Measurements from ENCODE around the gene CD151.
A peak's percentile ranks its signal among the peaks of the same experiment; 100 is the strongest.

Gene CD151

GRCh38 chr11:811446-812245 lies 21.1 kb upstream of the CD151 start:
- H3K4me3 ChIP-seq (ENCODE audit: insufficient read length, low read depth): peak overlapping the region; percentile 98
- H3K4me1 ChIP-seq (ENCODE audit: insufficient read depth, insufficient read length): peaks cover 12% of the 10 kb centered on the region
- H3K9ac ChIP-seq (ENCODE audit: insufficient read length, low read depth): peak overlapping the region; percentile 98
- DNase-seq (ENCODE audit: low read depth, low spot score): no peak
- no peaks in the 10 kb centered on the region for H3K9me3 ChIP-seq (ENCODE audit: insufficient read depth, low read length)
- TF ChIP-seq ZNF274 (IDR thresholded peaks at IDR 0.05; ENCODE audit: low read depth, low read length) (no peak), SUZ12 (IDR thresholded peaks at IDR 0.05; ENCODE audit: extremely low read depth, insufficient read depth, insufficient read length) (no peak), YY1 (IDR thresholded peaks at IDR 0.05; ENCODE audit: insufficient read depth, insufficient read length) (no peak)
- peaks cover 56% of the 10 kb centered on the region for H3K36me3 ChIP-seq (ENCODE audit: insufficient read depth, insufficient read length, low read length)
- H3K27me3 ChIP-seq (ENCODE audit: insufficient read depth, insufficient read length): no peaks in the 10 kb centered on the region

GRCh38 chr11:812390-812789 lies 20.4 kb upstream of the CD151 start:
- no peak overlapping the region for H3K4me3 ChIP-seq (ENCODE audit: insufficient read length, low read depth)
- no peaks in the 10 kb centered on the region for H3K9me3 ChIP-seq (ENCODE audit: insufficient read depth, low read length)
- no peak for TF ChIP-seq SUZ12 (IDR thresholded peaks at IDR 0.05; ENCODE audit: extremely low read depth, insufficient read depth, insufficient read length)
- TF ChIP-seq ZNF274 (IDR thresholded peaks at IDR 0.05; ENCODE audit: low read depth, low read length): no peak
- TF ChIP-seq YY1 (IDR thresholded peaks at IDR 0.05; ENCODE audit: insufficient read depth, insufficient read length): no peak
- H3K36me3 ChIP-seq (ENCODE audit: insufficient read depth, insufficient read length, low read length): peaks cover 56% of the 10 kb centered on the region
- H3K27me3 ChIP-seq (ENCODE audit: insufficient read depth, insufficient read length): no peaks in the 10 kb centered on the region
- DNase-seq (ENCODE audit: low read depth, low spot score): no peak
- H3K9ac ChIP-seq (ENCODE audit: insufficient read length, low read depth): peak overlapping the region; percentile 98
- H3K4me1 ChIP-seq (ENCODE audit: insufficient read depth, insufficient read length): peaks cover 12% of the 10 kb centered on the region

GRCh38 chr11:813072-813455 lies 19.7 kb upstream of the CD151 start:
- Histone ChIP-seq H3K27me3 (ENCODE audit: insufficient read depth, insufficient read length) (no peaks in the 10 kb centered on the region), H3K9me3 (ENCODE audit: insufficient read depth, low read length) (no peaks in the 10 kb centered on the region)

GRCh38 chr11:813456-814096 lies 19.2 kb upstream of the CD151 start:
- Histone ChIP-seq H3K9me3 (ENCODE audit: insufficient read depth, low read length) (no peaks in the 10 kb centered on the region), H3K9ac (ENCODE audit: insufficient read length, low read depth) (peak overlapping the region; percentile 44), H3K36me3 (ENCODE audit: insufficient read depth, insufficient read length, low read length) (peaks cover 56% of the 10 kb centered on the region), H3K27me3 (ENCODE audit: insufficient read depth, insufficient read length) (no peaks in the 10 kb centered on the region), H3K4me3 (ENCODE audit: insufficient read length, low read depth) (no peak overlapping the region), H3K4me1 (ENCODE audit: insufficient read depth, insufficient read length) (peaks cover 14% of the 10 kb centered on the region)
- no peak for TF ChIP-seq ZNF274 (IDR thresholded peaks at IDR 0.05; ENCODE audit: low read depth, low read length)
- no peak for TF ChIP-seq YY1 (IDR thresholded peaks at IDR 0.05; ENCODE audit: insufficient read depth, insufficient read length)
- TF ChIP-seq SUZ12 (IDR thresholded peaks at IDR 0.05; ENCODE audit: extremely low read depth, insufficient read depth, insufficient read length): no peak
- no peak for DNase-seq (ENCODE audit: low read depth, low spot score)

More at GRCh38 chr11:813072-813455, 19.7 kb upstream of the CD151 start:
- no peak for TF ChIP-seq ZNF274 (IDR thresholded peaks at IDR 0.05; ENCODE audit: low read depth, low read length)
- DNase-seq (ENCODE audit: low read depth, low spot score): no peak
- H3K4me1 ChIP-seq (ENCODE audit: insufficient read depth, insufficient read length): peaks cover 12% of the 10 kb centered on the region
- peak overlapping the region; percentile 44 for H3K9ac ChIP-seq (ENCODE audit: insufficient read length, low read depth)
- no peak overlapping the region for H3K4me3 ChIP-seq (ENCODE audit: insufficient read length, low read depth)
- H3K36me3 ChIP-seq (ENCODE audit: insufficient read depth, insufficient read length, low read length): peaks cover 56% of the 10 kb centered on the region

- no peaks in the 10 kb centered on the region for H3K9me3 ChIP-seq (ENCODE audit: insufficient read depth, low read length)
- H3K9ac ChIP-seq (ENCODE audit: insufficient read length, low read depth): peak overlapping the region; percentile 57
- DNase-seq (ENCODE audit: low read depth, low spot score): no peak
- H3K4me3 ChIP-seq (ENCODE audit: insufficient read length, low read depth): no peak overlapping the region
- H3K27me3 ChIP-seq (ENCODE audit: insufficient read depth, insufficient read length): peaks cover 6% of the 10 kb centered on the region
- TF ChIP-seq ZNF274 (IDR thresholded peaks at IDR 0.05; ENCODE audit: low read depth, low read length) (no peak), SUZ12 (IDR thresholded peaks at IDR 0.05; ENCODE audit: extremely low read depth, insufficient read depth, insufficient read length) (no peak), YY1 (IDR thresholded peaks at IDR 0.05; ENCODE audit: insufficient read depth, insufficient read length) (no peak)
- peaks cover 48% of the 10 kb centered on the region for H3K36me3 ChIP-seq (ENCODE audit: insufficient read depth, insufficient read length, low read length)
- H3K4me1 ChIP-seq (ENCODE audit: insufficient read depth, insufficient read length): peaks cover 26% of the 10 kb centered on the region
Observed at GRCh38 chr11:815675-816432, 16.9 kb upstream of the CD151 start.

- Histone ChIP-seq H3K27me3 (ENCODE audit: insufficient read depth, insufficient read length) (peaks cover 10% of the 10 kb centered on the region), H3K9ac (ENCODE audit: insufficient read length, low read depth) (no peak overlapping the region), H3K36me3 (ENCODE audit: insufficient read depth, insufficient read length, low read length) (peaks cover 48% of the 10 kb centered on the region), H3K9me3 (ENCODE audit: insufficient read depth, low read length) (no peaks in the 10 kb centered on the region), H3K4me3 (ENCODE audit: insufficient read length, low read depth) (no peak overlapping the region), H3K4me1 (ENCODE audit: insufficient read depth, insufficient read length) (peaks cover 30% of the 10 kb centered on the region)
- TF ChIP-seq YY1 (IDR thresholded peaks at IDR 0.05; ENCODE audit: insufficient read depth, insufficient read length) (no peak), SUZ12 (IDR thresholded peaks at IDR 0.05; ENCODE audit: extremely low read depth, insufficient read depth, insufficient read length) (no peak), ZNF274 (IDR thresholded peaks at IDR 0.05; ENCODE audit: low read depth, low read length) (no peak)
- no peak for DNase-seq (ENCODE audit: low read depth, low spot score)
Observed at GRCh38 chr11:816433-816779, 16.3 kb upstream of the CD151 start.

All from NT2/D1 (cell line).